ENCODE measurements around the gene FARP2.

- TF ChIP-seq RCOR1 (IDR thresholded peaks at IDR 0.05; ENCODE audit: insufficient replicate concordance, low read length) = no peak
- TF ChIP-seq CTCF (conservative IDR thresholded peaks at IDR 0.05; ENCODE audit: low read depth, low read length) = no peak
- no peak for TF ChIP-seq RAD21 (IDR thresholded peaks at IDR 0.05; ENCODE audit: low read length)
- no peak for TF ChIP-seq MAFK (IDR thresholded peaks at IDR 0.05; ENCODE audit: low read depth, low read length)
- no peak for TF ChIP-seq RFX5 (IDR thresholded peaks at IDR 0.05; ENCODE audit: low read depth, low read length)
- no peak for TF ChIP-seq SMC3 (IDR thresholded peaks at IDR 0.05; ENCODE audit: low read depth, low read length)
- no peak for TF ChIP-seq POLR2A (IDR thresholded peaks at IDR 0.05; ENCODE audit: low read depth, low read length)
- TF ChIP-seq BHLHE40 (IDR thresholded peaks at IDR 0.05; ENCODE audit: low read depth, low read length) = no peak
- TF ChIP-seq MXI1 (IDR thresholded peaks at IDR 0.05; ENCODE audit: borderline replicate concordance, low read depth, low read length) = no peak
Observed at GRCh38 chr2:241534701-241535375, 178.8 kb downstream of the FARP2 start.

All from IMR-90 (cell line).